GM19397 (cell line): ENCODE measurements around the gene HUNK.
"Not testable (repeated sequence)": the region's sequence is repeated elsewhere in the genome, so short reads cannot be mapped to it uniquely, and the experiment has no call there.

Experiments used
- ATAC-seq: cut with Tn5 transposase; IDR thresholded peaks from one replicate; pipeline ENCODE4 v1.9.1; 2021; ENCODE audit warnings: mild to moderate bottlenecking, moderate library complexity; ENCODE audit not compliant: unreplicated experiment

Gene HUNK

DNA sequence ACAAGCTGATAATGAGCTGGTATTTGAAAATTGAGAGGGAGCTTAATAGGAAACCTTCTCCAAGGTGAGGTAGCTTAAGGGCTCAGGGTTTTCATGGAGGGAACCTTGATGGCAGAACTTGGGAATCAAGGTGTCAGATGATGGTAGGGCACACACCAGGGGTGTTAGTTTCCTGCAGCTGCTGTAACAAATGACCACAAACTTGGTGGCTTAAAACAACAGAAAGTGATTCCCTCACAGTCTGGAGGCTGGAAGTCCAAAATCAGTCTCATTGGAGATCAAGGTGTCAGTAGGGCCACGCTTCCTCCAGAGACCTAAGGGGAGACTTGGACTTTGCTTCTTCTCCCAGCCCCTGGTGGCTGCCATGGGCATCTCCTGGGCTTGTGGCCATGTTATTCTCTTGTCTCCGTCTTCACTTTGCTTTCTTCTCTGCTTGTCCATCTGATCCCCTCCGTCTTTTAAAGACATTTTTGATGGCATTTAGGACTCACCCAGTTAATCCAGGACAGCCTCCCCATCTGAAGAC is 45.5 kb downstream of the HUNK start:
- no peak for ATAC-seq

GRCh38 chr21:31920275-31920674 is 47.5 kb downstream of the HUNK start:
- ATAC-seq: no peak

- no peak for ATAC-seq
These were observed 48.3 kb downstream of the HUNK start for GRCh38 chr21:31921079-31921478.

DNA sequence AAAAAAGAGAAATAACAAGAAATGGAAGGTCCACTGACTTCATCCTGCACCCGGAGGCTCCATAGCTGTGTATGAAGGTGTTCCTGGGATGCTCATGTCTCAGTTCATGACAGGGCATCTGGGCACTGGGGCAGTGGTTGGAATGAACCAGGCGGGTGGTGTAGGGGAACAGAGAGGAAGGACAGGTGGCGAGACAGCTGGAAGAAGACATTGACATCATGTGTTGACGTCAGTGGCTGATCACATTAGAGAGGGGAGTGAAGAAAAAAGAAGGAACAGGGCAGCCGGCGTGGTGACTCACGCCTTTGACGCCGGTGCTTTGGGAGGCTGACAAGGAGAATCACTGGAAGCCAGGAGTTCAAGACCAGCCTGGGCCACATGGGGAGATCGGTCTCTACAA is 50.1 kb downstream of the HUNK start:
- no peak for ATAC-seq

GRCh38 chr21:31923756-31924155 is 50.9 kb downstream of the HUNK start:
- ATAC-seq: no peak

GRCh38 chr21:31924548-31924947 is 51.7 kb downstream of the HUNK start:
- no peak for ATAC-seq

DNA sequence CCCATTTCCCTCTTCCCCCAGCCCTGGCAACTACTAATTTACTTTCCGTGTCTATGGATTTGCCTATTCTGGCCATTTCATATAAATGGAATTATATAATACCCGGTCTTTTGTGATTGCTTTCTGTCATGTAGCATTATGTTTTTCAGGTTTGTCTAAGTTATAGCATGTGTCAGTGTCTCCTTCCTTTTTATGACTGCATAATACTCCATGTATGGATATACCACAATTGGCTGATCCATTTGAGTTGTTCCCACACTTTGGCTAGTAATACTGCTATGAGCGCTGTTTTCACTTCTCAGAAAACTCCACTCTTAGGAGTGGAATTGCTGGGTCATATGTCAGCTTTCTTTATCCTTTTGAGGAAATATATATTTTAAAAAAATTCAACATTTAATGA is 53.7 kb downstream of the HUNK start:
- no peak for ATAC-seq

DNA sequence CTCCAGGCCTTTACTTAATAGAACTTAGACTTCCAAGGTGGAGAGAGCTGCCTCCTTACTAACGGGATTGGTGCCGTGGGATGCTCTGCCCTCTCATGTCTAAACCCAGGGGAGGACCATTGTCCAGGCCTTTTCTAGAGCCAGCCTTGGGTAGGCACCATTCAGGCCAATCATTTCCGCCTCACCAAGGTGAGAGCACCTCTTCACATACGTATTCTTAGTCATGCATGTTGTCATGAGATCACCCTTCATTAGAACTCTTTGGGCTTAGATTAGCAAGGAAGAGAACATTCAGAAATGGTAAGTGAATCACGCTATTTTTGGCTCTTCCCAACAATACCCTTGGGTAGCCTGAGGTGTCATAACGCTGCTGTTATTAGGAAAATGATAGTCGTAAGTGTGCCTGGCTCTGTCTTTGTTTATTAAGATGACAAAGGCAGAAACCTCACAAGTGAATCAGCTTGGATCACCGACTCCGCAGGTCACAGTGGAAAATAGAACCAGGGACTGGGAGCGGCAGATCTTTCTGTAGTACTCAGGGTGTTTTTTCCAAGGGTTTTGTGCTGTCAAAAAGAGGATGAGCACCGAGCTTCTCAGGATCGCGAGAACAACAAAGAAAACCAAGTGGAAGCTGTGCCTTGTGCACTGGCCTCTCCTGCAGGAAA is 55.0 kb downstream of the HUNK start:
- no peak for ATAC-seq

GRCh38 chr21:31928656-31929055 is 55.8 kb downstream of the HUNK start:
- no peak for ATAC-seq

DNA sequence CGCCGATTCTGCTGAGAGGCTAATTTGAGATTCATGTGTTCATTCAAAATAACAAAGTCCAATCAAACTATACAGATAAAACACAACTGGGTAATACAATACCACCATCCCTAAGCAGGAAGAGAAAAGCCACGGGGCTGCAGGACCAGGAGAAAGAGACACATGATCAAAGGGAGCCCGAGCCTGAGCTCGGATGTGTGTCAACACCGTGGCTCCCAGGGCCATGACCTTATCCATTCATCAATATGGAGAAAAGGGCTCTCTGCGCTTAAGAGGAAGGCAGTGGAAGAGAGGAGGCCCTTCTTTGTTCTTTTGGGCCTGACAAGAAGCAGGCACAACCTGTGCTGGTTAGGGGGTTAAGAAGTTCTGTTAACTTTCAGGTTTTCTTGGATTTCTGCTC is 56.7 kb downstream of the HUNK start:
- no peak for ATAC-seq

DNA sequence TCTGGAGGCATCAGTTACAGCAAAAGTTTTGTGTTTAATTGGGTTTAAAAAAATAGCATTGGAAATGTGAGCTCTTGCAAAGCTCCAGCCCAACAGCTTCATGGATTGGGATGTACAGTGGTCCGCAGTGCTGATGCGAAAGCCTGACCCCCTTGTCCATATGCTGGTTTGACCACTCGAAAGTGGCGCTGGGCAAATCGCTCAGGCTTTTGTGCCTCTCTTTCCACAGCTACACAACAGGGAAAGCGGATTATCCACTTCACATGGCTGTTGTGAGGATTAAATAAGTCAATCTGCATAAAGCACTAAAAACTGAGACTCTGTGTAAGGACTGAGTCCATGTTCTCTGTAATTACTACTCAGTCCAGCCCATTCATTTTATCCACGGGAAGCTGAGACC is 57.2 kb downstream of the HUNK start:
- ATAC-seq: no peak

DNA sequence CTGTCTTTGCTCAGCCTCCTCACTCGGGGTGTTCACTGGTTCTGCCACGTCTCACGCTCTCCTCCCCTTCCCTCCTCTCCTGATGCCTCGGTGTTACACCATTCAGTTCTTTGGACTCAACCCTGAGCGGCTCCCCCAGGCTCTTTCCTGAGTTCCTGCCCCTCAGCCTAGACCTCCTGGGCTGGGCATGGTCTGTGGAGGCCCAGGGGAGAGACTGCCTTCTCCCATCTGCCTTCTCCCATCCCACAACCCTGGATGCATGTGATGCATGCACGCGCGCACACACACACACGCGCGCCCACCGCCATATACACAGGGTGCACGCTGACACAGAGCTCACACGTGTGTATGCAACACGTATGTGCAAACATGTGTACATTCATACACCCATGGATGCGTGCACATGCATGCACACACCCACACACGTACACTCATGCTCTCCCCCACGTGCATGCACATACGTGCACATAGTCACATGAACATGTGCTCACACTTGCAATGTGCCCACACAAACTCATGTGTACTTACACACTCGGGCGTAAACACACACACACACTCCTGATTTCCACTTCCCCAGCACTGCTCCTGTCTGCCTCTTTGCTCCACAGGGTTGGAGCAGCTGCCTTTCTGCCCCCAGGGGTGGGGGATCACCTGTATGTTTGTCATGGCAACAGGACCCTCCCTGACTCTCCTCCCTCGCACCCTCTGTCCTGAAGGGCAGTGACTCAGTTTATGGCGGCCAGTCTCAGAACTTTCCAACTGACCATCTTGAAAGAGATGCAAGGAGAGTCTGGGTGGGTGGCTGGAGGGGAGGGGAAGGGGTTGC is 59.0 kb downstream of the HUNK start:
- ATAC-seq: no peak

DNA sequence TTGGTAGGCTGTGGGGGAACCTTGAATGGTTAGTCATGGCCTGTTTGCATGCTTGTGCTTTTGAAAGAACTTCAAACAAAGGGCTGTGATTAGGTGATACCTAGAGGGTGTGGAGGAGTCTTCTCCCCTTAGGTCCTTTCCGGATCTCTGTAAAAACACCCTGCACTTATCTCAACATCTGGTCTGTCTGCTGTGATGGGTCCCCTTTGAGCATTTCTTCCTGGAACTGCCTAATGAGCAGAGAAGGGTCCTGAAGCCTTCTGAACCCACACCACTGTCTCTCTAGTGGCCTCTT is 59.6 kb downstream of the HUNK start:
- no peak for ATAC-seq

DNA sequence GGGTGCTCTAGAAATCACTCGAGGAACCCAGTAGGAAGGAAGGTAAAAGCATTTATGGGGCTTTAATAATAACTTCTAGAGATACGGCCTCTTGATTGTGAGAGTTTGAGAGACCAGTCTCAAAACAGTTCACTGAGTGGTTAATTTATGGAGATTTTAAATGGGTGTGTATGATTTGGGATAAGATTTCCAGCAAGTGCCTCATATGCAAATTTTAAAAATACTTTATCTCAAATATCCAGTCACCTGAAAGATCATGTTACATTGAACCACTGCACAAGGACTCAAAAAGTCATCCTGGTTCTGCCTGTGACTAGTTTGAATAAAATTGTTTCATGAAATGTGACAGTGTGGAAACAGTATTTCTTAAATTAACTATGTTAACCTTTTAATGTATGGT is 64.5 kb downstream of the HUNK start:
- ATAC-seq: no peak

DNA sequence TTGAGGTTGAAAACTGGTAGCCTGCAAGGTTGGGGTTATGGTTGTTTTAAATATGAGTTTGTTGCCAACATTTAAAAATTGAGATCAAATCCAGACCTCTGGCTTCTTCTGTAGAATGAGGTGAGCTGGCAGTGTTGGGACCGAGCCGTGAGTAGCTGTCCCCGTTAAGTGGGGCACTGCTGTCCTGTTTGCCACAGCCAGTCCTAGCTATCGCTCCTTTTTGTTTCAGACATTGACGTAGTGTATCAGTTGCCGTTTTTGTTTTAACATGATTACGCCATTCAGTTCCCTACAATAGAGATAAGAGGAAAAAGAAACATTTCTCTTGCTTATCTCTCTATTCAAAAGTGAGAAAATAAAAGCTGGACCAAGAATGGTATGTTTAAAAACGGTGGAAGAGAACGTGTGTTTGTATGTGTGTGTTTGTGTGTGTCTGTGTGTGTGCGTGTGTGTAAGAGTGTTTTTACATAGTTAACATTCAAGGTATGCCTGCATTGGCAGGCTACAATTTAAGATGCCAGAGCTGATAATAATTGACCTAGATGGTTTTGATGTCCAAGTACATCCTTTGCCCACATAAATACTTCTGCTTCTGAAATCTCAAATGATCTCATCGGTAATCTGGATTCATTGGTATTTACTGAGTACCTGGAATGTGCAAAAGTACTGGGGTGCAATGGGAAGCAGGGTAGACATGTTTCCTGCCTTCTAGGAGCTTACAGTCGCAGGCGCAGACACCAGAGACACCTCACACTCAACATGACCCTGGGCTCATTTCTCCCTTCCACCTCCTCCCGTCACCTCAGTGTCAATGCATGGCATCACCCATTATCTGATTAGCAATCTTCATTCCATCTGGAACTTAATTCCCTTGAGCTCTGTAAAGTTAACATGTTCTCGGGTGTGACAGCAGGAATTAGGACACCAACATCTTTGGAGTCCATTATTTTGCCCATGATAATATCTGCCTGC is 65.8 kb downstream of the HUNK start:
- ATAC-seq: no peak

- no peak for ATAC-seq
These were observed 68.9 kb downstream of the HUNK start for GRCh38 chr21:31941694-31942093.

- no peak for ATAC-seq
These were observed 70.7 kb downstream of the HUNK start for GRCh38 chr21:31943561-31943960.

DNA sequence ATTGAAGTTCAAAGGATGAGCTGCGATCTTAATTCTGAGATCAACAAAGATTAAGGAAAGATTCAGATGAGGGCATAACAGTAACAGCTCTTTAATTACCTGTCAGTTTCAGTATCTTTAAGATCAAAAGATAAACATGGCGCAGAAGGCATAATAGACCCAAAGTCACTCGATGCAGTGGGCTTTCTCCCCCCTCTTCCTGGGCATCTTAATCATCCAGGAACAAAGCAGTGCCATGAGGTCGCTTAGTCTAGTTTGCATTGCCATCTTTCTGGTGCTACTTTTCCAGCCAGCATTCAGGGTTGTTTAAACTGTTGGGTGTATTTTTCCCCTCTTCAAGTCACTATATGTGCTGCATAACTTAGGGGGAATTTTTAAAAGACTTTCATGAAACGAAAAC is 72.3 kb downstream of the HUNK start:
- no peak for ATAC-seq

DNA sequence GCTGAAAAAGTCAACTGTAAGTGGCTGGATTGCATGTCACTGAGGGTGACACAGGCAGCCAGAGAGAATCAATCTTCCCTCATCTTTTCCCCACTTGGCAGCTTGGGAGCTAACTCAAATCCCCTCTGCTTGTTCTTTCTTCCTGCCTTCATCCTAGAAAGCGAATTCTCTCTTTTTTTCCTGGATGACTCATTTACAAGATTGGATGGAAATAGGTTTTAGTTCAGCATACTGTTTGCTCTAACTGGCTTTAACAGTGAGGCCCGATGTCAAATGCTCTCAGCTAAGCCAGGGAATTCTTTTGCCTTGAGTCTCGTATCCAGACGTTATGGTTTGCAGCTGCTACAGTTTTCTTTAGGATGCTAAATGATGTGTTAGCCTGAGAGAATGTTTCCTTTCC is 72.7 kb downstream of the HUNK start:
- ATAC-seq: no peak

DNA sequence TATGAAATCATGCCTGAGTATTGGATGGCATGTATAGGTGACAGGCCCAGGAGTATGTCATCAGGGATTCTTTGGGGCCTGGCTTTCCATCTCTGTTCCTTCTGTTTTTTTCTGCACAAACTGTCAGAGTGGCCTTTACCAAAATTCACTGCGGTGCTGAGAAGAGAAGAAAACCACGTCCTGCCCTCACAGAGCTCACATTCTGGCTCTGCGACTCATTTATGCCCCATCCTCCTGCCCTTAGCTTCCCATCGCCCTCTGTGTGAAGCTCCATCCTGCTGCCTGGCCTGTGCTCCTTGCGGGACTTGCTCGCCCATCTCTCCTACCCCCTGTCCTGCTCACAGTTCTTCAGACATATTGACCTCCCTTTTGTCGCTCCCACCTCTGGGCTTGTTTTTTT is 73.4 kb downstream of the HUNK start:
- no peak for ATAC-seq

DNA sequence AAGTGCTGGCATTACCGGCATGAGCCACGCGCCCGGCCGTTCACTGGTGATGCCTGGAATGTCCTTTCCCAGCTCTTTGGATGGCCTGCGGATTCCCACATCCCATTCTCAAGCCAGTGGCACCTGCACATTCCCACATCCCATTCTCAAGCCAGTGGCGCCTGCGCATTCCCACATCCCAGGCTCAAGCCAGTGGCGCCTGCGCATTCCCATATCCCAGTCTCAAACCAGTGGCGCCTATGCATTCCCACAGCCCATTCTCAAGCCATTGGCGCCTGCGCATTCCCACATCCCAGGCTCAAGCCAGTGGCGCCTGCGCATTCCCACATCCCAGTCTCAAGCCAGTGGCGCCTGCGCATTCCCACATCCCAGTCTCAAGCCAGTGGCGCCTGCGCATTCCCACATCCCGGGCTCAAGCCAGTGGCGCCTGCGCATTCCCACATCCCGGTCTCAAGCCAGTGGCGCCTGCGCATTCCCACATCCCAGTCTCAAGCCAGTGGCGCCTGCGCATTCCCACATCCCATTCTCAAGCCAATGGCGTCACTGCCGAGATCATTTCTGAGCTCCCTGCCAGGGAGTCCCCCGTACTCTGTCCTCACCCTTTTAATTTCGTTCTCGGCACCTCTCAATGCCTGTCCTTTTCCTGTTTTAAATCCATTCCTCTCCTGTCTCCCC is 74.2 kb downstream of the HUNK start:
- ATAC-seq: not testable (repeated sequence)
